Common myeloid progenitor, CD34-positive (primary cell): ENCODE results near the gene AACS.
"Not testable (repeated sequence)": the region's sequence is repeated elsewhere in the genome, so short reads cannot be mapped to it uniquely, and the experiment has no call there.

Experiments used
- CTCF ChIA-PET: fragments of 350-600 bp; sonication (Branson Sonifier 250); formaldehyde crosslinking; loops from one replicate; lab custom pipeline; 2021; ENCODE audit warnings: antibody characterized with exemption; lab: Charles Lee
- POLR2A ChIA-PET: fragments of 350-600 bp; sonication (Branson Sonifier 250); formaldehyde crosslinking; loops from one replicate; lab custom pipeline; 2021; ENCODE audit warnings: antibody characterized with exemption; lab: Charles Lee
- DNase-seq, 3 donors: peaks; one replicate each; pipeline versions ENCODE4 v3.0.0 to v3.0.0-alpha.2; 2013
- H3K27ac ChIP-seq, 2 experiments: 1 replicate in 1 of 2; 2 replicates in 1 of 2; pipeline ENCODE4 v1.7.0; 2013; ENCODE audit warnings: inconsistent platforms in 2 of 2, low read length in 2 of 2, mild to moderate bottlenecking in 2 of 2, low read depth in 1 of 2, moderate library complexity in 1 of 2; ENCODE audit not compliant: severe bottlenecking in 2 of 2, insufficient read depth in 1 of 2, poor library complexity in 1 of 2
- H3K27me3 ChIP-seq, 5 experiments: replicated peaks in 2 of 5; 1 replicate in 3 of 5; 2 replicates in 2 of 5; pipeline versions ENCODE4 v1.6.1 to v1.7.0; 2013; ENCODE audit warnings: low read length in 4 of 5, mild to moderate bottlenecking in 2 of 5, moderate library complexity in 2 of 5, inconsistent platforms in 1 of 5; ENCODE audit not compliant: insufficient read depth in 5 of 5, control insufficient read depth in 4 of 5
- H3K36me3 ChIP-seq, 4 experiments: 1 replicate in 2 of 4; 2 replicates in 2 of 4; pipeline versions ENCODE4 v1.6.1 to v1.7.0; 2013; ENCODE audit warnings: low read length in 3 of 4, control low read depth in 1 of 4, mild to moderate bottlenecking in 1 of 4; ENCODE audit not compliant: control insufficient read depth in 4 of 4, insufficient read depth in 4 of 4
- H3K4me1 ChIP-seq, 4 experiments: 1 replicate in 3 of 4; 2 replicates in 1 of 4; pipeline versions ENCODE4 v1.6.1 to v1.7.1; 2013; ENCODE audit warnings: low read length in 3 of 4, mild to moderate bottlenecking in 3 of 4, control low read depth in 1 of 4, inconsistent platforms in 1 of 4, moderate library complexity in 1 of 4; ENCODE audit not compliant: control insufficient read depth in 4 of 4, insufficient read depth in 4 of 4; ENCODE audit errors: control extremely low read depth in 1 of 4
- H3K4me3 ChIP-seq, 7 experiments: 1 replicate in 4 of 7; 2 replicates in 3 of 7; pipeline versions ENCODE4 v1.5.1 to v1.7.0; 2013; ENCODE audit warnings: mild to moderate bottlenecking in 7 of 7, low read length in 6 of 7, moderate library complexity in 6 of 7, inconsistent platforms in 2 of 7, low read depth in 2 of 7, control low read depth in 1 of 7; ENCODE audit not compliant: insufficient read depth in 4 of 7, control insufficient read depth in 1 of 7; ENCODE audit errors: extremely low read depth in 1 of 7
- H3K9me3 ChIP-seq, 5 experiments: 1 replicate in 4 of 5; 2 replicates in 1 of 5; pipeline versions ENCODE4 v1.6.1 to v1.7.1; 2013; ENCODE audit warnings: low read length in 4 of 5, mild to moderate bottlenecking in 2 of 5, inconsistent platforms in 1 of 5, low read depth in 1 of 5, moderate library complexity in 1 of 5; ENCODE audit not compliant: control insufficient read depth in 4 of 5, insufficient read depth in 2 of 5; ENCODE audit errors: control extremely low read depth in 1 of 5
- WGBS: methylation state at CpG from one replicate; pipeline ENCODE4 v1.1.5; 2013; ENCODE audit not compliant: insufficient coverage; 5-methylcytosine and 5-hydroxymethylcytosine counted together

AACS gene

GRCh38 chr12:125068391-125068790, 3.2 kb downstream of the AACS start:
- no peak overlapping the region for H3K27ac ChIP-seq
- peaks cover 0 to under 1% (median 0%) of the 10 kb centered on the region in 5 experiments for H3K27me3 ChIP-seq
- ChIA-PET POLR2A (no interaction called here), CTCF (interaction anchor here (1.7 kb wide), 1 partner anchor 74 kb away, joined by 5 read pairs; the partner anchor contains the start of gene BRI3BP)
- peaks cover 1 to 34% (median 3%) of the 10 kb centered on the region in 4 experiments for H3K36me3 ChIP-seq
- DNase-seq, result no peak
- H3K4me1 ChIP-seq, result peaks cover 3 to 26% (median 21%) of the 10 kb centered on the region in 4 experiments
- H3K4me3 ChIP-seq, result no peak overlapping the region
- 97% methylated on average over 5 of the region's 6 CpGs for WGBS
- H3K9me3 ChIP-seq, result no peaks in the 10 kb centered on the region

DNA sequence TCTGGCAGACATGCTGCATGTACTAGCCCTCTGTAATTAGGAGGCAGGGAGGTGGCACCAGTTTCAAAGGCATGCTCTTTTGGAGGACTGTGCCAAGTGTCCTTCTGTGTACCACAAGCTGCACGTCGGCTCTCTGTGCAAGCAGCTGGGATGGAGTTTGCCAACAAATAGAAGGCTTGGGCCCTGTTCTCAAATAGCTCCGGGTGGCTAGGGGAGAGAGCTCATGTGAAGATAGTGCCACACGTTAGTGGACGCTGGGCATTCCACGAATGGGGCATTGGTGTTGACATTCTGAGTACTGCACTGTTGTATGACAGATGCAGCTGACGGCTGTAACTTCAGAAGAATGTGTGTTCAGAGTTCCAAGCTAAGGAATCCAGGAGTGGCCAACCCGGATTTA, 4.4 kb downstream of the AACS start:
- DNase-seq, result no peak
- H3K36me3 ChIP-seq, result peaks cover 1 to 42% (median 3%) of the 10 kb centered on the region in 4 experiments
- CTCF ChIA-PET, result interaction anchor here (1.0 kb wide), 1 partner anchor 11 kb away, joined by 3 read pairs; no protein-coding TSS in a partner anchor
- no peaks in the 10 kb centered on the region for H3K27me3 ChIP-seq
- H3K9me3 ChIP-seq, result no peaks in the 10 kb centered on the region
- POLR2A ChIA-PET, result no interaction called here
- WGBS, result 98% methylated on average over 8 of the region's 8 CpGs
- no peak overlapping the region for H3K27ac ChIP-seq
- peaks cover 2 to 24% (median 19%) of the 10 kb centered on the region in 4 experiments for H3K4me1 ChIP-seq
- no peak overlapping the region for H3K4me3 ChIP-seq

- peaks cover 0 to 19% (median 15%) of the 10 kb centered on the region in 4 experiments for H3K4me1 ChIP-seq
- WGBS, result 98% methylated on average over 6 of the region's 6 CpGs
- no peaks in the 10 kb centered on the region for H3K9me3 ChIP-seq
- DNase-seq, result no peak
- H3K36me3 ChIP-seq, result peaks cover 1 to 42% (median 3%) of the 10 kb centered on the region in 4 experiments
- no peak overlapping the region for H3K4me3 ChIP-seq
- H3K27me3 ChIP-seq, result no peaks in the 10 kb centered on the region
- CTCF ChIA-PET, result interaction anchor here (1.0 kb wide), 1 partner anchor 10 kb away, joined by 3 read pairs; no protein-coding TSS in a partner anchor
- POLR2A ChIA-PET, result no interaction called here
- no peak overlapping the region for H3K27ac ChIP-seq
Observed at GRCh38 chr12:125070112-125070511, 4.9 kb downstream of the AACS start.

DNA sequence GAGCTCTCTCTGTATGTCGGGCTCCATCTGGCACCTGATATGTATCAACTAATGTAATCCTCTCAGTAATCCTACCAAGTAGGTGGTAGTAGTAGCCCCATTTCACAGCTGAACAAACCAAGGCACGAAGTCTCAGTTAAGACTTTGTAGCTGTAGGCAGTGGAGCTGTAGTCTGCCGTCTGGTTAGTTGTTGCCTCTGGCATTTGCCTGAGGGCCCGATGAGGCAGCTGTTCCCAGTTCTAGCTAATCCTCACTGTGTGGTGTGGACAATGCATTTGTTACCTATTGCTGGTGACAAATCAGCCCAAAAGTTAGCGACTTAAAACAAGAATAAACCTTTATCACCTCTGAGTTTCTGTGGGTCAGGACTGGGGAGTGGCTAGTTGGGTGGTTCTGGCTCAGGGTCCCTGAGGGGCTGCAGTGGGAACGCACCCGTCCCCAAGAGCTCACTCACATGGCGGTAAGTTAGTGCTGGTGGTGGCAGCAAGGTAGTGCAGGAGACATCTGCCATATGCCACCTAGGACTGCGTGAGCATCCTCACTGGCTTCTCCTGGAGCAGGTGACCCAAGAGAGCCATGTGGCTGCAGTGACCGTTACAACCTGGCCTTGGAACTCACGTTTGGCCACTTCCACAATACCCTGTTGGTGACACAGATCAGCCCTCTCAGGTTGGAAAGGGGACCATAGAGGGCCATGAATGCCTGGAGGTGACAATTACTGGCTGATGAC, 5.6 kb downstream of the AACS start:
- Histone ChIP-seq H3K27ac (no peak overlapping the region), H3K4me1 (peaks cover 0 to 15% (median 12%) of the 10 kb centered on the region in 4 experiments), H3K27me3 (no peaks in the 10 kb centered on the region), H3K36me3 (peaks cover 1 to 44% (median 3%) of the 10 kb centered on the region in 4 experiments), H3K9me3 (no peaks in the 10 kb centered on the region), H3K4me3 (no peak overlapping the region)
- CTCF ChIA-PET, result no interaction called here
- no peak for DNase-seq
- WGBS, result 99% methylated on average over 9 of the region's 11 CpGs
- POLR2A ChIA-PET, result no interaction called here

- Histone ChIP-seq H3K27ac (no peak overlapping the region), H3K27me3 (no peaks in the 10 kb centered on the region), H3K9me3 (no peaks in the 10 kb centered on the region), H3K36me3 (peaks cover 5 to 50% (median 7%) of the 10 kb centered on the region in 4 experiments), H3K4me1 (peaks cover 0 to 10% (median 9%) of the 10 kb centered on the region in 4 experiments), H3K4me3 (no peak overlapping the region)
- ChIA-PET CTCF (no interaction called here), POLR2A (no interaction called here)
- 99% methylated on average over 9 of the region's 12 CpGs for WGBS
- no peak for DNase-seq
Observed at GRCh38 chr12:125071456-125071855, 6.2 kb downstream of the AACS start.

DNA sequence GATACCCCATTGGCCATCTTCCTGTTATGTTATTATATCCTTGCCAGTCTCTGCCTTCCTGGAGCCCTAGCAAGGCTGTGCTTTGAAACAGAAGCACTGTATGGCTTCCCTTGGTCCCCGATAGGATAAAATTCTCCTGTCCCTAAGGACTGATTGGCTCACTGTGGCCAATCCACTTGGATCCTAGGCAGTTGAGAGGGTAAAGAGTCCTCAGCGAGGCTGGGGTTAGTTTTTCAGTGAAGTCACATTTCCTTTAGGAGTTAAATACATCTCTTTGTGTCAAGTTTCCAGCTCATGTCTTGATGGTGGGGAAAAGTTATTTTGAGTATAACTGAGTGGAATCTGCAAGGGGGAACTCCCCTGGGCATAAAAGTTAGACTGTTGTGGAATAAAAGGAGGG, 7.3 kb downstream of the AACS start:
- Histone ChIP-seq H3K4me1 (no peaks in the 10 kb centered on the region), H3K9me3 (no peaks in the 10 kb centered on the region), H3K27ac (no peak overlapping the region), H3K4me3 (no peak overlapping the region), H3K27me3 (no peaks in the 10 kb centered on the region), H3K36me3 (peaks cover 5 to 56% (median 10%) of the 10 kb centered on the region in 4 experiments)
- no peak for DNase-seq
- ChIA-PET CTCF (no interaction called here), POLR2A (no interaction called here)
- WGBS, result 100% methylated on average over 2 of the region's 2 CpGs

GRCh38 chr12:125074294-125074693, 9.1 kb downstream of the AACS start:
- CTCF ChIA-PET, DNase-seq, H3K27ac ChIP-seq, H3K9me3 ChIP-seq, H3K4me3 ChIP-seq, H3K27me3 ChIP-seq, H3K4me1 ChIP-seq, POLR2A ChIA-PET: not testable (repeated sequence)
- peaks cover 5 to 63% (median 15%) of the 10 kb centered on the region in 4 experiments for H3K36me3 ChIP-seq
- WGBS, result 100% methylated on average over 1 of the region's 2 CpGs
